ENCODE measurements around the gene DDX43. TPM values are rescaled to one million over a fixed set of nuclear protein-coding genes. Genes with fewer than 3 reads are reported as not detected.
"Not testable (repeated sequence)": the region's sequence is repeated elsewhere in the genome, so short reads cannot be mapped to it uniquely, and the experiment has no call there.

Gene DDX43
- total and polyA plus RNA-seq, 12 donors: 0.11 to 1.6 (median 0.47) TPM; not detected in 2

DNA sequence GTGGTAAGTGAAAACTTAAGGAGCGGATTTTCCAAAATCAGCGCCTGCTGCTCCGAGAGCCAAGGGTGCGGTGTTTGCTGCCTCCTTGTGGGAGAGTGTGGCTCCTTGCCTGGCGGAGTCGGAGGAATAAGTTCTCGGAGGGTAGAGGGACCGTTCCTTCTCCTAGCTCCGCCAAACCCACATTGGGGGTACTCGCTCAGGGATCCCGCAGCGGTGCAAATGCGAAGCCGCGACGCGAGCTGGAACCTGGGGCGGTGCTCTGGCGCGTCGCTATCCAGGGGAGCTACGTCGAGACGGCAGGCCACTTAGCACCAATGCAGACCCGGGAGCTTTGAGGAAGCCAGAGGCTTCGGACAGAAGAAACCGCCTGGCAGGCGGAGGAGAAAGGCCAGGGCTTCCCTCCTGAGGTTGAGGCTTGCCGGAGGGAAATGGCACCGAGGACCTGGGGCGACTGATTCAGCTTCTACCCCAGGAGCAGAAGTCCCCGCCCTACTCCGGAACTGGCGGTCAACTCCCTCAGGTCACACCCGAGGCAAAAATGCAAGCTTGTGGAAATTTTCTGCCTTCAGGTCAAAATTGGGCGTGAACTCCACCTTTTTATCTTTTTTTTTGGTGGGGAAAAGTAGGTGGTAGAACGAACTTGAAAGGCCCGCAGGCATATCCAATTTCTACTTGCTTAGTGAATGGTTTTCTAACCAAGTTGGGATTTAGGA is 5.7 kb upstream of the DDX43 start:
- 2 to 5% (median 4%) methylated on average over 30 to 38 of the region's 38 CpGs for WGBS, 4 donors
- H3K27ac ChIP-seq: peak overlapping the region in 1 of 5 donors; percentile 15
- TF ChIP-seq, protein P1, sequence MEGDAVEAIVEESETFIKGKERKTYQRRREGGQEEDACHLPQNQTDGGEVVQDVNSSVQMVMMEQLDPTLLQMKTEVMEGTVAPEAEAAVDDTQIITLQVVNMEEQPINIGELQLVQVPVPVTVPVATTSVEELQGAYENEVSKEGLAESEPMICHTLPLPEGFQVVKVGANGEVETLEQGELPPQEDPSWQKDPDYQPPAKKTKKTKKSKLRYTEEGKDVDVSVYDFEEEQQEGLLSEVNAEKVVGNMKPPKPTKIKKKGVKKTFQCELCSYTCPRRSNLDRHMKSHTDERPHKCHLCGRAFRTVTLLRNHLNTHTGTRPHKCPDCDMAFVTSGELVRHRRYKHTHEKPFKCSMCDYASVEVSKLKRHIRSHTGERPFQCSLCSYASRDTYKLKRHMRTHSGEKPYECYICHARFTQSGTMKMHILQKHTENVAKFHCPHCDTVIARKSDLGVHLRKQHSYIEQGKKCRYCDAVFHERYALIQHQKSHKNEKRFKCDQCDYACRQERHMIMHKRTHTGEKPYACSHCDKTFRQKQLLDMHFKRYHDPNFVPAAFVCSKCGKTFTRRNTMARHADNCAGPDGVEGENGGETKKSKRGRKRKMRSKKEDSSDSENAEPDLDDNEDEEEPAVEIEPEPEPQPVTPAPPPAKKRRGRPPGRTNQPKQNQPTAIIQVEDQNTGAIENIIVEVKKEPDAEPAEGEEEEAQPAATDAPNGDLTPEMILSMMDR (IDR thresholded peaks at IDR 0.05): peak; percentile 14 to 43 (median 26)
- TF ChIP-seq POLR2A (IDR thresholded peaks at IDR 0.05): no peak
- no peaks in the 10 kb centered on the region for H3K9me3 ChIP-seq (replicated peaks in 1 of 3)
- H3K36me3 ChIP-seq (replicated peaks in 1 of 2): no peaks in the 10 kb centered on the region
- H3K4me3 ChIP-seq: peak overlapping the region in 2 of 4 donors; percentile 8 to 56
- no peaks in the 10 kb centered on the region for H3K27me3 ChIP-seq
- intact Hi-C loops (cut with DNase I): no loop called here
- no peaks in the 10 kb centered on the region for H3K4me1 ChIP-seq (replicated peaks in 1 of 2)
- DNase-seq: peak; percentile 25 to 59 (median 29)

DNA sequence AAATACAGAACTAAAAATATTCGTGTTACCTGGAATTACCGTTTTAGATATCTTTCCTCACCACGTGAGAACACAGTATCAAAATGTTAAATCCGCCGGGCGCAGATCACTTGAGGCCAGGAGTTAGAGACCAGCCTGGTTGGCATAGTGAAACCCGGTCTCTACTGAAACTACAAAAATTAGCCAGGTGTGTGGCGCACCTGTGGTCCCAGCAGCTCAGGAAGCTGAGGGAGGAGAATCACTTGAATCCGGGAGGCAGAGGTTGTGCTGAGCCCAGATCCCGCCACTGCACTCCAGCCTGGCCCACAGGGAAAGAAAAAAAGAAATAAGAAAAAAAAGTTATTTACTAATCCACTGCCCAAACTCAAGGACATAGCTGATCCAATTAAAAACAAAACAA is 4.8 kb upstream of the DDX43 start:
- no peaks in the 10 kb centered on the region for H3K9me3 ChIP-seq (replicated peaks in 1 of 3)
- no peak overlapping the region for H3K4me3 ChIP-seq
- TF ChIP-seq, protein P1 (IDR thresholded peaks at IDR 0.05): no peak
- TF ChIP-seq POLR2A (IDR thresholded peaks at IDR 0.05): no peak
- no peaks in the 10 kb centered on the region for H3K4me1 ChIP-seq (replicated peaks in 1 of 2)
- H3K27ac ChIP-seq: no peak overlapping the region
- no peaks in the 10 kb centered on the region for H3K27me3 ChIP-seq
- 81 to 86% (median 85%) methylated on average over 10 of the region's 10 CpGs for WGBS, 4 donors
- no peaks in the 10 kb centered on the region for H3K36me3 ChIP-seq (replicated peaks in 1 of 2)
- intact Hi-C loops (cut with DNase I): no loop called here
- no peak for DNase-seq

DNA sequence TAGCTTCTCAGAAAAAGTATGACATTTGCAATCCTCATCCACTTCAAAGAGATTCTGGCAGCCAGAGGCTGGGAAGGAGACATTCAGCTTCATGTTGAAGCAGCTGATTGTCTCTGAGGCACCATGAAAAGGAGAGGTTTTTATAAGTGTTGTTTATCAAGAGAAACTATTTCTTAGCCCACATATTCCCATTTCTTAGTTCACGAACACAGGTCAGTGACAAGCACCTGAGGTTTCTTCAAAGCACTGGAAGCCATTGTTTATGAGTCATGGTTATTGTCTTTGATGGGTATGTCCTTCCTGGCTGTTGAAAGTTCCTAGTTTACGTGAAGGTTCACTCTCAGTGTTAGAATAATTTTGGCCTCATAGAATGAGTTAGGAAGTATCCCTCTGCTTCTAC is 3.0 kb upstream of the DDX43 start:
- WGBS, 4 donors: 51 to 87% (median 78%) methylated on average over 2 of the region's 2 CpGs

DNA sequence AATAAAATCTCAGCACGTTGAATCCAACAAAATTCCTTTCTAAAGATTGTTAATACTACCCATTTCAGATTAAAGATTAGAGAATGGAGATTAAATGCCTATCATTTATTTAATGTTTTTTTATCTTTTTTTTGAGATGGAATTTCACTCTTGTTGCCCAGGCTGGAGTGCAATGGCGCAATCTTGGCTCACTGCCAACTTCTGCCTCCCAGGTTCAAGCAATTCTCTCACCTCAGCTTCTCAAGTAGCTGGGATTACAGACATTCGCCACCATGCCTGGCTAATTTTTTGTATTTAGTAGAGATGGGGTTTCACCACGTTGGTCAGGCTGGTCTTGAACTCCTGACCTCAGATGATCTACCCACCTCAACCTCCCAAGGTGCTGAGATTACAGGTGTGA is 2.4 kb upstream of the DDX43 start:
- not testable (repeated sequence) for DNase-seq
- 69 to 78% (median 71%) methylated on average over 4 of the region's 4 CpGs for WGBS, 4 donors

More for the DNA sequence above, 3.0 kb upstream of the DDX43 start:
- TF ChIP-seq POLR2A (IDR thresholded peaks at IDR 0.05): no peak
- TF ChIP-seq, protein P1 (IDR thresholded peaks at IDR 0.05): no peak
- intact Hi-C loops (cut with DNase I): no loop called here
- DNase-seq: no peak
- H3K4me1 ChIP-seq (replicated peaks in 1 of 2): no peaks in the 10 kb centered on the region
- no peaks in the 10 kb centered on the region for H3K27me3 ChIP-seq
- H3K36me3 ChIP-seq (replicated peaks in 1 of 2): no peaks in the 10 kb centered on the region
- no peak overlapping the region for H3K27ac ChIP-seq
- H3K9me3 ChIP-seq (replicated peaks in 1 of 3): no peaks in the 10 kb centered on the region
- H3K4me3 ChIP-seq: no peak overlapping the region

DNA sequence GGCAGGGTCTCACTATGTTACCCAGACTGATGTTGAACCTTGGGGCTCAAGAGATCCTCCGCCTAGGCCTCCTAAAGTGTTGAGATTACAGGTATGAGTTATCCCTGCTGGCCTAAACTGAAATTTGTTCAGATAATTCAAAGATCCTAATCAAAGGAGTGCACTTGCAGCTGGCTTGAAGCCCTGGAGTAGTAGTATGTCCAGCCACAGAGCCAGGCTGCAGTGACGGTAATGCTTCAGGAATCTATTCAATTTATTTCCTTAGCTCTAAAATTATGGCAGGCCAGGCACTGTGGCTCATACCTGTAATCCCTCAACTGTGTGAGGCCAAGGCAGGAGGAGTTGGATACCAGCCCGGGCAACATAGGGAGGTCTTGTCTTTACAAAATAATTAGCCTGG is 1.4 kb upstream of the DDX43 start:
- Histone ChIP-seq H3K27ac (no peak overlapping the region), H3K27me3 (no peaks in the 10 kb centered on the region), H3K9me3 (replicated peaks in 1 of 3) (no peaks in the 10 kb centered on the region), H3K36me3 (replicated peaks in 1 of 2) (no peaks in the 10 kb centered on the region), H3K4me1 (replicated peaks in 1 of 2) (no peaks in the 10 kb centered on the region), H3K4me3 (no peak overlapping the region)
- DNase-seq: no peak
- 85 to 93% (median 90%) methylated on average over 2 to 3 of the region's 3 CpGs for WGBS, 4 donors
- no peak for TF ChIP-seq POLR2A (IDR thresholded peaks at IDR 0.05)
- TF ChIP-seq, protein P1 (IDR thresholded peaks at IDR 0.05): no peak
- intact Hi-C loops (cut with DNase I): no loop called here

More for the DNA sequence above, 2.4 kb upstream of the DDX43 start:
- H3K9me3 ChIP-seq (replicated peaks in 1 of 3); intact Hi-C loops (cut with DNase I); H3K4me1 ChIP-seq (replicated peaks in 1 of 2); H3K27ac ChIP-seq; H3K4me3 ChIP-seq; H3K27me3 ChIP-seq; H3K36me3 ChIP-seq (replicated peaks in 1 of 2): not testable (repeated sequence)
